Measurements from ENCODE around the gene PTPRD.

- TF ChIP-seq CTCF (conservative IDR thresholded peaks at IDR 0.05; ENCODE audit: low read length) (no peak), EZH2phosphoT487 (IDR thresholded peaks at IDR 0.05; ENCODE audit: borderline replicate concordance, low read depth, low read length) (no peak)
Observed at GRCh38 chr9:9874270-9874669, 738.5 kb downstream of the PTPRD start.

Data from OCI-LY7 (cell line).